HG03565 (cell line): ENCODE results near the gene IER5L.
"Not testable (repeated sequence)": the region's sequence is repeated elsewhere in the genome, so short reads cannot be mapped to it uniquely, and the experiment has no call there.

Source experiments
- ATAC-seq: cut with Tn5 transposase; IDR thresholded peaks from one replicate; pipeline ENCODE4 v1.9.1; 2021; ENCODE audit warnings: mild to moderate bottlenecking, moderate library complexity; ENCODE audit not compliant: unreplicated experiment

The IER5L gene

DNA sequence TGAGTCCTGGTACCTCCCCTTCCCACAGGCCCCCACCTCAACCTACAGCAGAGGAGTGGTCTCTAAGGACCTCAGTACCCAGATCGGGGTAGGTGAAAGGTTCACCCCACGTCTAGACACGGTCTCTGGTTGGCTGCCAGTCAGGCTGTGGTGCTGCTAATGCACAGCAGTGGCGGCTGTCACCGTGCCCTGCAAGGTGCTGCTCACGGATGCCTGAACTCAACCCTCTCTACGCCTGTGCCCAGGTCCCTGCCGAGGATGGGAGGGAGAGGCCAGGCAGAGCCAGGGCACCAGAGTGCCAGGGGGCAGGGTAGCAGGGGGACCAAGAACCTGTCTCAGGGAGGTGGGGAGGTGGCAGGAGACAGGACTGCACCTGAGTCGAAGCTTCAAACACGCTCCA lies 14.3 kb downstream of the IER5L start:
- ATAC-seq: no peak

DNA sequence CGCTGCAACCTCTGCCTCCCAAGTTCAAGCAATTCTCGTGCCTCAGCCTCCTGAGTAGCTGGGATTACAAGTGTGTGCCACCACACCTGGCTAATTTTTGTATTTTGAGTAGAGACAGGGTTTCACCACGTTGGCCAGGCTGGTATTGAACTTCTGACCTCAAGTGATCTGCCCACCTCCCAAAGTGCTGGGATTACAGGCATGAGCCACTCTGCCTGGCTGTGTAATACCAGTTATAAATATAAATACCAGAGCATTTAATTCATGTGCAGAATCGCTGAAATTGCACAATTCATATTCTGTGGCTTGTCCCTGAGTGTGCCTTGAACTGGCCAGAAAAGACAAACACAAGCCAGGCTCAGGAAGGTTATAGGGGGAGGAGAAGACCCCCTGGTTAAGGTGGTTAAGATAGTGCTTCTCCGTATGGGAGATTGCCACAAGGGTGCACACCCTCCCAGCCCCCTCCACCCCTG lies 14.8 kb downstream of the IER5L start:
- not testable (repeated sequence) for ATAC-seq

DNA sequence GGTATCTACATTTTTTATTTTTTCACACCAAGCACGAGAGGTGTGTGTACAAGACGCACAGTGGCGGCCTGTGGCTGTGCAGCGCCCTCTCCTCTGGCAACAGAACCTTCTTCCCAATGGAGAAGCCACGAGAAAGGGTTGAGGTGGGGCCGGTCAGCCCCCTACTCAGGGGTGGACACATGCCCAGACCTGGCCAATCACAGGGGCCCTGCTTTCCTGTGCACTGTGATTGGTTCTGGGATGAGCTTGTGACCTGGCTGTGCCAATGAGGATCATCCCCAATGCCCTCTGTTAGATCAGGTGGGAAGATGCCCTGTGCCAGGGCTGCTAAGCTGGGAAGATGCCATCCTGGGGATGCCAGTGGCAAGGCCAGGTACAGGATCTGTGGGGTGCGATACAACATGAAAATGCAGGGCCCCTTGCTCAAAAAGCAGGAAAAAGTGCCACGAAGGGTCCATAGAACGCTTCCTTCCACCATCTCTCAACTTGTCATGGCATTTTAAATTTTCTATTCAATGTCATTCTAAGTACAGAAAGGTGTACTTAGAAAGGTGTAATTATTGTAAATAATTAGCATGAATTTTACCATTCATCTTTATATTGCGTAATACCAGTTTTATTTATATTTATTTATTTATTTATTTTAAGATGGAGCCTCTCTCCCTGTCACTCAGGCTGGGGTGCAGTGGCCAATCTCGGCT lies 15.4 kb downstream of the IER5L start:
- ATAC-seq: no peak

DNA sequence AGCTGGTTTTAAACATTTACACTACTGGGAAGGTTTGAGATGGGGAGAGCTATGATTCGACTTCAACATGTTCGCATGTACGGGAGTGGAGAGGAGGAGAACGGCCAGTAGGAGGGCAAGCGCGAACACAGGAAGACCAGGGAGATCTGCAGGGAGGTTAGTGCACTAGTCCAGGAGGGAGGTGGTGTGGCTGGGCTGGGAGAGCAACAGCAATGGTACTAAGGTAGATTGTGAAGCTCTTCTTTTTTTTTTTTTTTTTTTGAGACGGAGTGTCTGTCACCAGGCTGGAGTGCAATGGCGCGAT lies 16.6 kb downstream of the IER5L start:
- ATAC-seq: no peak

DNA sequence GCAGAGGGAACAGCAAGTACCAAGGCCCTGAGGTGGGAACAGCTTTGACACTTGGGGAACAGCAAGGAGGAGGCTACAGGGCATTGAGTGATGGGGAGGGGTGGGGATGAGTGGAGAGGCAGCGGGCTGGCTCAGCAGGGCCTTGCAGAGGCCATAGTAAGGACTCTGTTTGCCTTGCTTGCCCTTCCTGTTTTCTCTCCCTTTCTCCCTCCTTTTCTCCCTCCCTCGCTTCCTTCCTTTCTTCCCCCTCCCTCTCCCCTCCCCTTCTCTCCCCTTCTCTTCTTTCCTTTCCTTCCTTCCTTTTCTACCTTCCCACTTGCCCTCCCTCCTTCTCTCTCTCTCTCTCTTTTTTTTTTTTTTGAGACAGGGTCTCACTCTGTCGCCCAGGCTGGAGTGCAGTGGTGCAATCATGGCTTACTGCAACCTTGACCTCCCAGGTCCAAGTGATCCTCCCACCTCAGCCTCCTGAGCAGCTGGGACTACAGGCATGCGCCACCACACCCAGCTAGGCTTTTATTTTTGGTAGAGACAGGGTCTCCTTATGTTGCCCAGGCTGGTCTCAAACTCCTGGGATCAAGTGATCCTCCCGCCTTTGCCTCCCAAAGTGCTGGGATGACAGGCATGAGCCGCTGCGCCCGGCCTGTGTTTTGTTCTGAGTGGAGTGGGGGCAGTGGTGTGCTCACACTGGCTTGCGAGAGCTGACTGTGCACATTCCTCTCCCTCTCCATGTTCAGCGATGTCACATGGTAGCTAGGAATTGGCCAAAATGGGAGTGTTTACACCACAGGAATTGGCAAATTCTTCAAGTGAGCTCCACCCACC lies 17.1 kb downstream of the IER5L start:
- ATAC-seq: no peak

DNA sequence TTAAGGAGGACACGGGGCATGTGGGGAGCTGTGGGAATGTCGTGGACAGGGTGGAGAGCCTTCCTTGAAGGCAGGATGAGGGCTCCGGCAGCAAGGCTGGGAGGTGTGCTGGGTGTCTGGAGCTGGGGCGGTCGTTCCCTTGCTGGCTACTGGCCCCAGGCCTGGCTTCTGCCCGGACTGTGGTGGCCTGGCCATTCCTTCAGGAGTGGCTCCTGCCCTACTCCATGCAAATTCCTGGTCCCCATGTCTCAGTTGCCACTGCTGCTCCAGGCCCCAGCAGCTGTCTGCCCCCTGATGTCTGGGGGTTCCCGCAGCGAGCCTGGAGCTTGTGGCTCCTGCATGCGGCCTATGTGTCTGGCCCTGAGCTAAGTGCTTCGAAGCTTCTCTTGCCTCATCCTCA lies 21.9 kb downstream of the IER5L start:
- ATAC-seq: no peak

DNA sequence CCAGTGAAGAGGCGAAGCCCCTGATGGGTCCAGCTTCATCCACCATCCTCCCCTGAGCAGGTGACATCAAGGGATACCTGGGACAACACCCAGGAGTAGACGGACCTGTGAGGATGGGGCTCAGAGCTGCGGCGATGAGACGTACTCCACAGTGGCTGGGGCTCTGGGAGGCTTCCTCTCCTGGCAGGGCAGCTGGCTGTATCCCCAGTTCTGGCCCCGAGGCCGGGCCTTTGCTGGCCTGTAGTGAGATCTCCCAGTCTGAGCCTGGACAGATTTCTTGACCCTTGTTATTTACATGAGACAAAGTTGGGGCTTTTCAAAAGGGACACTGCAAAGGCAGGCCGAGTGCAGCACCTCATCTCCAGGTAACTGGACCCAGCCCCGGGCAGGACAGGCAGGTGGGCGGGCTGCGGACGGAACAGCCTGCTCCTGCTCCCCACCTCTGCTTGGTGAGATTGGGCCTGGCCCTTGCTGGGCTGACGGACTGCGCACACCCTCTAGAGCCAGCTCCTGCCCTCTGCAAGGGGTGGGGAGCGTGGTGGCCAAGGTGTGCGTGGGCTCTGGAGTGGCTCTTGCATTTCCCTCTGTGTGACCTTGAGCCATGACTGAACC lies 23.1 kb downstream of the IER5L start:
- no peak for ATAC-seq

DNA sequence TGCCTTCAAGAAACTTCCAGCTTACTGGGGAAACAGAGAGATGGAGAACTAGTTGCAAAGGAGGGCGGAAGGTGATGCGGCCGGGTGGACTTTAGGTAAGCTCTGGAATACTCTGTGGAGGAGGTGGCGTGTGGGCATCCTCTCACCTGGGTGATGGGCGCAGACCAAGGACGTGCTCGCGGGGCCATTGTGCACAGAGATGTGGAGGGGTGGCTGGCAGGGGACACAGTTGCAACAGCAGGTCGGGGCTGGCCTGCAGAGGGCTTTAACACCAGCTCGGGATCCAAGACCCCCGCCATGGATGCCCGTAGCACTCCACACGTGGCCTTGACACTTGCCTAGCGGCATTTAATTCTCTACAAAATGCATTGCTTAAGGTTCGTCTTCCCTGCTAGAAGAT lies 26.6 kb downstream of the IER5L start:
- ATAC-seq: no peak

DNA sequence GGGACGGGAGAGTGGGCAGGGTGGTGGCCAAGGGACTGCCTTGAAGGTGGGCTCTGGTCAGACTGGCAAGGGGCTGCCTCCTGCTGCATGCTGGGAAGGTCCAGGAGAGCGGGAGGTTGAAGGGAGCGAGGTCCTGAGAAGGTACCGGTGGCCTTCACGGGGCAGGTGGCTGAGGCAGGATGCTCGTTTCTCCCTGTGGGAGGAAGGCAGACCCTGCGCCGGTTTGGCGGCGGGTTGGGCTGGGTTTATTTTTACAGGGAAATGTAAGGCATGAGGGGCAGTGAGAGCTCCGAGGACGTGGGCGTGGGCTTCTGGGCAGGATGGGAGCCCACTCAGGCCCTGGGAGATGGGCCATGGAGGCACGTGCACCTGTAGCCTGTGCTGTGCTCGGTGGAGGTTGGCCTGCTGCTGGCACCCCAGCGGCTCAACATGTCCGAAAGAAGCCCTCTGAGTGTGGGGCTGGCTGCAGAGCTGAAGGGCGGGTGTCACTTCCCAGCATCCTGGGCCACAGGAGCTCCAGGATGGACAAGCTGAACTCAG lies 27.3 kb downstream of the IER5L start:
- ATAC-seq: no peak

DNA sequence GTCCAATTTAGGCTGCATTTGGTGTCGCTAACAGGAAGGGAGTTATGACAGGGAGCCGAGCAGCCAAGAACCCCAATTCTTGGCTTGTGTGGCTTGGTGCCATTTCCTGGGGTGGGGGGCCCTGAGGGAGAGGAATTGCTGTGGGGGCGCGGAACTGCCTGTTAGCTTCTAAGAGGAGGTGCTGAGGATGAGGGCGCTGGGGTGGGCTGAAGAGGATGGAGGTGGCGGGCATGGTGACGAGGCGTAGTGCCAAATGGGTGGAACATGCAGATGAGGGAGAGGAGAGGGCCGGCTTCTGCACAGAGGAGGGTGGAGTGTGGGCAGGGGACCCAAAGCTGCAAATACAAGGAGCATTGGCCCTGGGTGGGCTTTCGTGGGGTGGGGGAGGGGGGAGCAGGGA lies 27.9 kb downstream of the IER5L start:
- ATAC-seq: no peak

DNA sequence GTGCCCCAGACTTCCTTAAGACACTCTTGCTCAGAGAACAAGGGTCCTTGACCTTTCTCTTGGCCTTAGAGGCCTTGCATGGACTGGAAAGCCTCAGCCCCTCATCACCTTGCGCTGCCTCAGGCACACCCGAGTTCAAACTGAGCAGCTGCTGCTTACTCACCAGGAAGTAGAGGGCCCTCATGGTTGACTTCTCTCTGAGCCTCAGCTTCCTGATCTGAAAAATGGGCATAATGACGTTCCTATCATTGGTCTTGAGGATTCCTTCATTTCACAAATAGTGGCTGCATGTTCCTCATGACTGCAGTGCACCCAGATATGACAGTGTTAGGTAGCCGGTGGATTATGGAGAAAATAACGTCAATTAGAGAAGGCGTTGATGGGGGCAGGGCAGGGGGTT lies 28.6 kb downstream of the IER5L start:
- ATAC-seq: no peak

DNA sequence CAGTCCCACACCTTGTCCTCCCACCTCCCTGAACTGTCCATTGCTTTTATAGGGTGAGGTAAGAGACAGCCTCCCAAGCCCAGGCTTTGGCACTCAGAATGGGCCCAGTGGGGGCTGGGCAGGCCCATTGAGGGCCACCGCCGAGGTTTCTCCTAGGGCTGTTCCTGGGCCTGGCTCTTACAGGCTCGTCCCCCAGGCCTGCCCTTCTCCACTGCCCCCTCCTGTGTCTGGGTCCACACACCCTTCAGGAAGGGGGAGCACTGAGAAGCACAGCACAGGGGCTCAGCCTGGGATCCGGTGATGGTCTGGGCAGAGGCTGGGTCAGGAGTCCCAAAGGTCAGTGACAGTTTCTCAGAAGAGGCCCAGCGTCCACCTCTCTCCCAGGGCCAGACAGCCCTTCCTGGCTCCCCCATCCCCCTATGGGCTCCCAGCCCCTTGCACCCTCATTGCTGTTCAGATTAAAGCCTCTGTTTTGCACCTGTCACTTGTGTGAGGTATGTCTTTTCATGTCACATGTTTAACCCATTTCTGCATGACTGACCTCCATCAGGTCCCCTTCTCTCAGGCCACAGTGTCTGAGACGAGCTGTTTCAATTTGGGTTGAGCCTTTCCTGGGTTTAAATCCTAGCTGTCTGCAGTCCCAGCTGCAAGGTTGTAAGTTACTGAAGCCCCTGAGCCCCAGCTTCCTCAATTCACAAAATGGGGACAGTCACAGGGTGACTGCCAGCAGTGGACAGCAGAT lies 29.4 kb downstream of the IER5L start:
- no peak for ATAC-seq

DNA sequence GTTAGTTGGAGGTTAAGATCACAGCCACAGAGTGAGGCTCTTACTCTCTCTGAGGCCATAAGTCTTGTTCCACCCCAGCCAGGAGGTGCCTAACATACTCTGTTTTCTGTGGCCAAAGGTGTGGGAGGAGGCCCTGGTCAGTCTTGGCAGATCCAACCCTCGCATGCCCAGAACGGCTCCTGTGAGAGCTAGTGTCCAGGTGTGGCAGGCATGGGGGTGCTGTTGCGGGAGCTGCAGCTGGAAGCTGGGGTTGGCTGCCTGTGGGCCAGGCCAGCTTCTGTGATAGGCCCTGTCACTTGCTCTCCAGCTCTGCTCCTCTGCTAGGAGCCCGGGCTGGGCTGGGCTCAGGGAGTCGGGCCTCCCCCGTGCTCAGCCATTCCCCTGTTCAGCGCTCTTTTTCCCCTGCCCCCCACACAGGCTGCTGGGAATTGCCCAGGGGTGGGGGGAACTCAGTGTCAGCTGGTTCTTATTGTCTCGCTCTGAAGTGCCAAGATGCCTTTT lies 31.6 kb downstream of the IER5L start:
- no peak for ATAC-seq

DNA sequence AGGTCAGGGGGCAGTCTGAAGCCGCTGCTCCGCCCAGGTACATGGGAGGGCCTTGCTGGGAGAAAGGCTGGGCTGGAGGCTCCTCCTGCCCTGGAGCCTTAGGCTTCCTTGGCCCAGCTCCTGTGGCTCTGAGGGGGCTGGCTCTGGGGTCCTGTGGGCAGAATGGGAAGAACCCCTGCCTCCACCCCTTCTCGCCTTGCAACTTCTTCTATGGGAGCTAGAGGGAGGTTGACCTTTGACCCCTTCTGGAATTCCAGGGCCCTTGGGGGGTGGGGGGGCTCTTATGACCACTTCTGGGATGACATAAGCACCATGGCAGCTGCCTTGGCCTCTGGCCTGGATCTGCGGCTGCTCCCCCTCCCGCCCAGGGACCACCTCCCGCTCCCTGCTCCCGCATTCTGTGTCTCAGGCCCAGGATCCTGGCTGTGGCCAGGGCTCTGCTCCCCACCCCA lies 32.2 kb downstream of the IER5L start:
- ATAC-seq: no peak

DNA sequence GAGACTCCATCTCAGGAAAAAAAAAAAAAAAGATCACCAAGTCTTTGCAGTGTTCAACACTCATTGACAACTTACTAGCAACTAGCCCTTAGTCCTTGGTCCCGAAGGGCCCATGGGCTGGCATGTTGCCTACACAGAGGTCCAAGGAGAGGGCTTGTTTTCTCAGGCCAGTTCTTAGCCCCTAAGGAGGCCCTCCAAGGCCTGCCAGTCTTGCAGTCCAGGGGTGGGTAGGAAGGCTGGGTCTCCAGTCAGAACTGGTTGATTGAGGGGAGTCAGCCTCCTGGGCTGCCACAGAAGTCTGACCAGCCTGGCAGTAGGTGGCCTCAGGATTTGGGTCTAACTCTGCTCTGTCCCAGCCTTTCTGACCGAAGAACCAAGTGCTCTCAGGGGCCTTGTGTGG lies 32.7 kb downstream of the IER5L start:
- ATAC-seq: no peak

DNA sequence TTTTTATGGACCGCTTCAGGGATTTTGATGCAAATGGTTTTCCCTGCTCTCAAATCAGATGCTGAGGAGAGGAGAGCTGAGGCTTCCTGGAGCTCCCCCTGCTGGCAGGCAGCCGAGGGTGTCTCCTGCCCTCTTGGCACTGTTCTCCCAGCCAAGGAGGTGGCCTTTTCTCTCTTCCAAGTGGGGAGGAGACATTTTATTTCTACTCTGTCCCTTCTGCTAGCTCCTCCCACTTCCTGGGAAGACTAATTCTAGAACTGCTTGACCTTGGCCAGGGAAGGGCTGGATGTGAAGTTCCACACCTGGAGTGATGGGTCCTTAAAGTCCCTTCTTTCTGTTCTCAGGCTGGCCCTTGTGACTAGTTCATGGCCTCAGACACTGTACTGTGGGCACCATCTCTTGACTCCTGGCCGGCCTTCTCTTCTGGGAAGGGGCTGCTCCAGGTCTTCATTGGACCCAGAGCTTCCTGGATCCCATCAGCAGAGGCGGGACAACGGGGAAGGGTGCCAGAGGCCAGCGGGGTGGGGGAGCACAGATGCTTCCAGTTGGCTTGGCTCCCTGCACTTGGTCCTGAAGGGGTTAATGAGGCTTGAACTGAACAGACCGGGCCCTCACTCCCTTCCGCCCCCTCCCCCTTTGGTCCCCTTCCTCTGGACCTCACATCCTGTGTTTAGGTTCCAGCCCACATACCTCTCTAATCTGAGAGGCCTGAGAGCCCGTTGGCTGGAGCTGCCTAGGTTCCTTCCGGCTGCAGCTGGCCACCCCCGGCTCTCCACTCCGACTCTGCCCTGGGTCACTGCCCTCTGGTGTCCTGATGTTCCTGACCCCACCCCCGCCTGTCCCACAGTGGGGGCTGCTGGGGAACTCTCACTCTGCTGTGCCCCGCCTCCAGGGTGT lies 34.8 kb downstream of the IER5L start:
- ATAC-seq: no peak

DNA sequence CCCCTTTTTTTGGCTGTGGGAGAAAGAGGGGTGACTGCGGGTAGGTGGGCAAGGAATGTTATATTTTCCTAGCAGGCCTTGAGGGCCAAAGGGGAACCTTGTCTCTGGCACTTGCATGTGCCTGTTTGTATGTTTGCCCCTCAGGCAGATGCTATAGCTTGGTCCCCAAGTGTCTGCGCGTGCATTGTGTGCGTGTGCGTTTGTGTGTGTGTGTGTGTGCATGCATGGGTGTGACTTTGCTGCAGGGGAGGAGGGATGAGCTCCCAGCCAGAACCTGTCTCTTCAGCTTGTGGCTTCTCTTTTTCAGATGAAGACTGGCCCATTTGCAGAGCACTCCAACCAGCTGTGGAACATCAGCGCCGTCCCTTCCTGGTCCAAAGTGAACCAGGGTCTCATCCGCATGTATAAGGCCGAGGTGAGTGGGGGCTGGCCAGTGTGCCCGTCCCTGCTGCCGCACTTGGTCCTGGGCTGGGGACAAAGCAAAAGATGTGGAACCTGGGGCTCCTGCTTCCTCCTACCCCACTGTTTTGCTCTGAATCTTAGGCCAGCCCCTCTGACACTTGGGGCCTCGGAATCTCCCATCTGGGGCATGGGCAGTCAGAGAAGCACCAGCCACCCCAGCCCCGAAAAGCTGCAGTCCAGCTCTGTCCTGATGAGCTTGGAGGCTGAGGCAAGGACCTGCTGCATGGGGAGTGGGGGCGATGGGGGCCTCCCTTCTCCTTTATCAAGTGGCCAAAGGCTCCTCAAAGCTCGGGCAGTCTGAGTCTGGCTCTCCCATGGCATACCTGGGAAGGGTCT lies 35.7 kb downstream of the IER5L start:
- no peak for ATAC-seq

DNA sequence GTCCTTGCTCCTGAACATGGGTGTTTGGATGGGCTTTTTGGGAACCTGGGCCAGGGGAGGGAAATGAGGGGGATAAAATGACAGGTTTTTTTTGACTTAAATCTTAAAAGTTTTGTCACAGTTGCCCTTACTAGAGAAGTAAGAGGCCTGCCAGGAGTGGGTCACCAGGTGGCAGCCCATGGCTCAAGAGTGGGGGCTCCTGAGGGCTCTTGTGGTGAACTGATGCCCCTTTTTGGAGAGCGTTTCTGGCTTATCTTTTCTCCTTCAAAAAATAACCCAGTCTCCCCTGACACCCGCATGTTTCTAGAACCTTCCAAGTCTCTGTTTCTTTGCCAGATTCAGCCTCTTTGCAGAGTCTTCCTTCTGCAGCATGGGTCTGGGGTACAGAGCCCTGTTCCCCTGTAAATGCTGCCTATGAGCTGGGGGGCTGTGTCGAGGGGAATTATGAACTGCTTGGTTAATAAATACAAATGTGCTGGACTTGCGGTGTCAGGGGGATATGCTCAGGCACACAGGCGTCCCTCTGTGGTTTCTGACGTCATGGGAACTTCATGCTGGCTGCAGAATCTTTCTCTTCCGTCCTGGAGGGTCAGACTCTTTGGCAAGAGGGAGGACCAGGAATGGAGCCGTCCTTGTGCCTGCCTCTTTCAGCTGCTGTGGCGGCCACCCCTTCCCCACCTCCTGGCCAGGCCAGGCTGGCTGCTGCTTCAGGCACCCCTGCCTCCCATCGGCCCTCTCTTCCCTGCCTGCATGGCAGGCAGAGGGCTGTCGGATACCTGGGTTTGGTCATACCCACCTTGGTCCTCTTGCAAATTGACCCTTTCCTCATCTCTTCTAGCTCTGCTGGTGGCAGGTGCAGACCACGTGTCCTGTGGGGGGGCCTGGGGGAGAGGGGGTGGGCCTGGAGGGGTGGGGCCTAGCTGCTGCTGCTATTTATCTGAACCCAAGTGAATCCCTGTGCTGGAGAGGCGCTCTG lies 36.7 kb downstream of the IER5L start:
- no peak for ATAC-seq
